Glomerular endothelial cell (primary cell): ENCODE measurements around the gene SLC39A11. TPM values are rescaled to one million over a fixed set of nuclear protein-coding genes. Genes with fewer than 3 reads are reported as not detected.
"Not testable (repeated sequence)": the region's sequence is repeated elsewhere in the genome, so short reads cannot be mapped to it uniquely, and the experiment has no call there.

Source experiments
- DNase-seq: peaks from one replicate; pipeline ENCODE4 v3.0.0-alpha.2; 2011; ENCODE audit warnings: low read depth, low spot score; ENCODE audit errors: extremely low read depth
- total RNA-seq: library from RNA; depleted of rRNA; stranded (reverse); fragments of >200 nt; gene quantifications from 2 replicates; pipeline ENCODE4 v1.2.3, GENCODE V29; 2015

Gene SLC39A11, protein sequence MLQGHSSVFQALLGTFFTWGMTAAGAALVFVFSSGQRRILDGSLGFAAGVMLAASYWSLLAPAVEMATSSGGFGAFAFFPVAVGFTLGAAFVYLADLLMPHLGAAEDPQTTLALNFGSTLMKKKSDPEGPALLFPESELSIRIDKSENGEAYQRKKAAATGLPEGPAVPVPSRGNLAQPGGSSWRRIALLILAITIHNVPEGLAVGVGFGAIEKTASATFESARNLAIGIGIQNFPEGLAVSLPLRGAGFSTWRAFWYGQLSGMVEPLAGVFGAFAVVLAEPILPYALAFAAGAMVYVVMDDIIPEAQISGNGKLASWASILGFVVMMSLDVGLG
- total RNA-seq = 5.8 and 17.7 TPM in 2 replicates

GRCh38 chr17:73092523-73093135, at the start of gene SLC39A11:
SLC39A11 (minus strand) TSS chr17:73092688; CDS start chr17:73088764, 3,924 bp downstream.
- DNase-seq = peak; percentile 31

DNA sequence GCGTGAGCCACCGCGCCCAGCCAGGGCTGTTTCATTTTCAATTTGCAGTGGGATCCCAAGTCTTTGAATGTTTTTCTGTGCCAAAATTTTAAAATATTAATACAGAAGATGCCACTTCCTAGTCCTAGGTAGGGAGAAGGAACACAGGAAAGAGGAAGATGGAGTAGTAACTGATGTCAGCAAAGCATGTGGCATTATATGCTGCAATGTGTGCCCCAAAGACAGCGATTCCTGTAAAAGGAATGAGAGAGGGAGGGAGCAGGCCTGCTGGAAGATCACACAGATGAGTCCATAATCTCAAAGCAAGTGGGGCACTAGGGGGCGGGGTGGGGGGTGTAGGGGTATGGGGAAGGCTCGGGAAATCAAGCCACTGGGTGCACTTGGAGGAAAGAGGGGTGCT, 48.9 kb upstream of the SLC39A11 start:
- no peak for DNase-seq

DNA sequence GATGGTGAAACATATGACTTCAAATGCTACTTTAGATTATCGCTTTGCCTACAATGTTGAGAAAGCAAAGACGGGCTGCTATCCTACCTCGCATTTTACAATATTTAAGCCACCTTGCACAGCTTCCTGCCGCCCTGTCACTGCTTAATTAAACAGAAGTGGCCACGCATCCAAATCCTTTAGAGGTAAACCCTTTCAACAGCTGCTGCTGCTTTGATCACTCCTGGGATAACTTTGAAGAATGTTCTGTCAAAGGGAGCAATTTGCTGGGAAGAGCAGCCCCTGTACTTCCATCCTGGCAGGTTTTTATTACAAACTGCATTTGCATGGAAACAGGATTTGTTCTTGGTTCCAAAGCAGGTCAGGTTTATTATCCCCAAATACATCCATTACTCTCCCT, 48.1 kb upstream of the SLC39A11 start:
- no peak for DNase-seq

- DNase-seq = no peak
Observed at GRCh38 chr17:73139296-73139695, 46.8 kb upstream of the SLC39A11 start.

DNA sequence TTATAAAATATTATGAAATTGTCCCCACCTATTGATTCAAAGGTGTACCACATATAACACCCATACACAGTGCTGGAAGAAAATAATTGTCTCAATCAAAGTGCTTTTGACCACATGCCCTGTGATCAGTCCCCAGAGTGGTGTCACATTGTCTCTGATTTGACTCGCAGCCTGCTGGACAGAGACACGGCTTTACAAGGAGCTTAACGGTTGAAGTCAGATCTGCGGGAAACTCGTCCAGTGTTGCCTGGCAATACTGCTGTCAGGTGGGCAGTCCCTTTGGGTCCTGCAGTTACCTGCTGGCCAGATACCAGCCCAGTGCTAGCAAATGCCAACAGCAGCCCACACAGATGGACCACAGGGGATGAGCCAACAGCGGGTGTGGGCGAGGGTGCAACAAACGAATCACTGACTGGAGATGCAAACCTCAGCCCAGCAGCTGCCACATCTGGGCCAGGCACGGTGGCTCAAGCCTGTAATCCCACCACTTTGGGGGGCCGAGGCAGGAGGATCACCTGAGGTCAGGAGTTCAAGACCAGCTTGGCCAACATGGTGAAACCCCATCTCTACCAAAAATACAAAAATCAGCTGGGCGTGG, 46.2 kb upstream of the SLC39A11 start:
- no peak for DNase-seq

DNA sequence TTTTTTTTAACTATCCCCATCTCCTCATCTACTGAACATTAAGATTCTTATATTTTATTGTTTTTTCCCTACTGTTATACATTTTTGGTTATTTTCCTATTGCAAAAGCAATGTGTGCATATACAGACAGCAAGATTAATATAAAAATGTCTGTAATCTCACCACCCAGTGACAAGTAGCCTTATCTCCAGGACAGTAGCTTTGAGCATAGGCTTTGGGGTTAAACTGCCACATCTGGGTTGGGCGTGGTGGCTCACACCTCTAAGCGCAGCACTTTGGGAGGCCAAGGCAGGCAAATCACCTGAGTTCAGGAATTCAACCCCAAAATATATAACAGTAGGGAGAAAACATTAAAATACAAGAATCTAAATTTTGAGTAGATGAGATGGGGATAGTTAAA, 44.9 kb upstream of the SLC39A11 start:
- no peak for DNase-seq

DNA sequence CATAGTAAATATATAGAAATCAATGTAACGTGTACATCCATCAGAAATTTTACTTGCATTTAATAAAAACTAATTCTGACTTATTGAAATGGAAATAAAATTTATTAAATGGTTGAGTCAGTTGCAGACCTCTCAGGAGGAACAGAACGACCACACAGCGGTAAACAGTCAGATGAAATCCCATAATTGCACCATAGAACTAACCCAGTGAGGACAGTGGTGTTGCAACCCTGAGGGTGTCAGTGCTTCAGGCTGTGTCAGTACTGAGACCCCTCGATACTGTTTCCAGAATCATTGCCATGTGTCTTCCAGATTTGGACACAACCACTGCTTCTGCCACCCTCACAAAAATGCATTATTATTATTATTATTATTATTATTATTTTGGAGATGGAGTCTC, 43.3 kb upstream of the SLC39A11 start:
- no peak for DNase-seq

- DNase-seq = no peak
Observed at GRCh38 chr17:73133911-73134649, 41.6 kb upstream of the SLC39A11 start.

DNA sequence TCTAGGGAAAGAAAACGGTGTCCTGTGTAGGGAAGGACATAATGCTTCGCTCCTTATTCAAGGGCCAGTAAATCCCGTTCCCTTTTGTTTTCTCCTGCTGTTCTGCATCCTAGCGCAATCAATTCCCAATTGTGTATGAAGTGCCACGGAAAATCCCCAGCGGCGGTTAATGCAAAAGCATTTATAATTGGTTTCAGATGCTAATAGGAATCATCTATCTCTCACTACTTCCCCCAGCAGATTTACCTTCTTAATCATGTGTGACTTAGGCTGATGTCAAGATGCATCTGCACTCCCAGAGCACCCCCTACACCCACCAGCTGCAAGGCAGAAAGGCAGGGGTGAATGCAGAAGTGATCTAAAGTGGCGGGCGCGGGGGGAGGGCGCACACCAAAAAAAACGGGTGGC, 39.6 kb upstream of the SLC39A11 start:
- no peak for DNase-seq

DNA sequence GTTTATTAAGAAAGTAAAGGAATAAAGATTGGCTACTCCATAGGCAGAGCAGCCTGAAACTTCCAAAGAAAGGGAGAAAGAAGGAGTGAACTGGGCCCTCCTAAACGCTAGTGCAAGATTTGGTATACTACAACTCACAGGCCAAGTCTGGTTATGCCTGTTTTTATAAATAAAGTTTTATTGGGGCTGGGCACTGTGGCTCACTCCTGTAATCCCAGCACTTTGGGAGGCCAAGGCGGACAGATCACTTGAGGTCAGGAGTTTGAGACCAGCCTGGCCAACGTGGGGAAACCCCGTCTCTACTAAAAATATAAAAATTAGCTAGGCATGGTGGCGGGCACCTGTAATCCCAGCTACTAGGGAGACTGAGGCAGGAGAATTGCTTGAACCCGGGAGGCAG, 39.0 kb upstream of the SLC39A11 start:
- DNase-seq = not testable (repeated sequence)

GRCh38 chr17:73130977-73131376, 38.5 kb upstream of the SLC39A11 start:
- DNase-seq = no peak

GRCh38 chr17:73128496-73128895, 36.0 kb upstream of the SLC39A11 start:
- DNase-seq = no peak

- no peak for DNase-seq
Observed at GRCh38 chr17:73126716-73127473, 34.4 kb upstream of the SLC39A11 start.

DNA sequence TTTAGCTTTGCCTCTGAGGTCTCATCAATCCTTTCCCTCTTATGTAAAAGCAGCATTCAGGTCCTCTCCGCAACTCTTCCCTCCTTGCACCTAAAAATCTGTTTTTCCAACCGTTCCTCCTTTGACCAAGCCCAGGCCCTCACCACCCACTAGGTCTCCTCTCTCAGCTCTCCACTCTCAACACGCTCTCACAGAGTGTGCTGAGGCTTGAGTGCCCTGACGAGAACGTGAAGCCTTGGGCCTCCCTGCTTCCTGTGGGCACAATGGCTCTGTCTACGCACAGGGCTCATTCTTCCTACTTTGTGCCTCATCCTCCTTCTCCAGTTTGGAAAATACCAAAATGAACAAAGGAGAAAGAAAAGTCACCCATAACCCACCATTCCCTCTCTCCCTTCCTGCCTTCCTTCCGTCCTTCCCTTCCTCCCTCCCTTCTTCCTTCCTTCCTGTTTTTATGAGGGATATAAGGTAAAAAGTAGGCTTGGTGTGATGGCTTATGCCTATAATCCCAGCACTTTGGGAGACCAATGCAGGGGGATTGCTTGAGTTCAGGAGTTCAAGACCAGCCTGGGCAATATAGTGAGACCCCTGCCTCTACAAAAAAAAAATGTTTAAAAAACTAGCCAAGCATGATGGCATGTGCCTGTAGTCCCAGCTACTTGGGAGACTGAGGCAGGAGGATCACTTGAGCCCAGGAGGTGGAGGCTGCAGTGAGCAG, 31.3 kb upstream of the SLC39A11 start:
- DNase-seq = no peak

DNA sequence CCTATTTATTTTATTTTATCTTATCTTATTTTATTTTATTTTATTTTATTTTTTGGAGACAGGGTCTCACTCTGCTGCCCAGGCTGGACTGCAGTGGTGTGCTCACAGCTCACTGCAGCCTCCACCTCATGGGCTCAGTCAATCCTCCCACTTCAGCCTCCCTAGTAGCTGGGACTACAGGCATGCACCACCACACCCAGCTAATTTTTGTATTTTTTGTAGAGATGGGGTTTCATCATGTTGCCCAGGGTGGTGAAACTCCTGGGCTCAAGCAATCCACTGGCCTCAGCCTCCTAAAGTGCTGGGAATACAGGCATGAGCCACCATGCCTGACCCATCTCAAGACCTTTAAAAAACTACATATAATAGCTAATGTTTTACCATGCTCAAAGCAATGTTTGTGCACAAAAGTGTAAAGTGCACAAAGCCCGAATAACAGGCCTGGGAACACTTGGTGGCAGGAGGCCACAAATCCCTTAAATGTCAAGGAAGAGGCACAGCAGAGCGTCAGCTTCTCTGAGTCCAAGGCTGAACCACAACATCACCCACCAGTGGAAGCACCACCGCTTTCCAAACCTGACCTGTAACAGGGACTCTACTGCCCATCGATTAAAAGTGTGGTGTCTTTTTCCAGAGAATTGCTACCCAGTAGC, 30.6 kb upstream of the SLC39A11 start:
- no peak for DNase-seq

- no peak for DNase-seq
Observed at GRCh38 chr17:73121506-73121905, 29.0 kb upstream of the SLC39A11 start.

DNA sequence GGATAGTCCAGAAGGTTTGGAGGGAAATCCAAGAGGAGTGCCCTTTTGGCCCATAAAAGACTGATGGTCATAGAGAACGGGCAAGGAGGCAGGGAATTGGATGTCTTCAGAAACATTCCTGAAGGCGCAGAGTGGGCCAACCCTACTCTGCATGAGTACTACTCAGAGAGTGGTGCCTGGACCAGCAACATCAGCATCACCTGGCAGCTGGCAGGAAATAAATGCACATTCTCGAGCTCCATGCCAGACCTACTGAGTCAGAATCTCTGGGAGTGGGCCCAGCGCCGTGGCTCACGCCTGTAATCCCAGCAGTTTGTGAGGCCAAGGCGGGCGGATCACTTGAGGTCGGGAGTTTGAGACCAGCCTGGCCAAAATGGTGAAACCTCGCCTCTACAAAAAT, 27.1 kb upstream of the SLC39A11 start:
- DNase-seq = no peak

- no peak for DNase-seq
Observed at GRCh38 chr17:73118951-73119391, 26.5 kb upstream of the SLC39A11 start.

DNA sequence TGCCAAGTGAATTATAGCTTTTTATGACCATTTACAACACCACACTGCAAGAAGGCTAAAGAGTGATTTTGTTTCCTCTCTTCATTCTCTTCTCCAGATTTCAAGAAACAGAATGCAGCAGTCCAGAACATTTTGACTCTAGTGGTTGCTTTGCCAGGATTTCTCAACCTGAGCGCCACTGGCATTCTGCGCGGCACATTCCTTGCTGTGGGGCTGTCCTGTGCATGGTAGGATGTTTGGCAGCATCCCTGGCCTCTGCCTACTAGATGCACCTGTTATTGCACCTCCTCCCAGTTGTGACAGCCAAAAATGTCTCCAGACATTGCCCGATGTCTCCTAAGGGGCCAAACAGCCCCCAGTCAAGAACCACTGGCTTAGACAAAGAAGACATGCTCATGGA, 25.7 kb upstream of the SLC39A11 start:
- no peak for DNase-seq
